Calu3 (cell line): ENCODE results near the gene MINDY4. TPM values are rescaled to one million over a fixed set of nuclear protein-coding genes. Genes with fewer than 3 reads are reported as not detected.

Experiments used
- BruUV-seq: library from RNA; stranded (reverse); fragments of 400-500 nt; replicated peaks from 2 replicates; lab custom pipeline; 2021; lab: Mats Ljungman, UMichigan
- CTCF ChIA-PET: fragments of 300-600 bp; sonication (Branson Sonifier 250); formaldehyde crosslinking; loops from one replicate; lab custom pipeline; 2022; ENCODE audit warnings: antibody characterized with exemption; lab: Charles Lee
- DNase-seq: peaks from one replicate; pipeline ENCODE4 v3.0.0; 2022
- H3K27ac Mint-ChIP-seq: one replicate; pipeline ENCODE4 v1.8.0; 2022; ENCODE audit warnings: mixed read lengths; ENCODE audit not compliant: unreplicated experiment
- H3K27me3 Mint-ChIP-seq: one replicate; pipeline ENCODE4 v1.8.0; 2022; ENCODE audit warnings: mixed read lengths; ENCODE audit not compliant: unreplicated experiment
- H3K36me3 Mint-ChIP-seq: one replicate; pipeline ENCODE4 v1.8.0; 2022; ENCODE audit warnings: mild to moderate bottlenecking, moderate library complexity, mixed read lengths; ENCODE audit not compliant: insufficient read depth, unreplicated experiment
- H3K4me1 Mint-ChIP-seq: one replicate; pipeline ENCODE4 v1.8.0; 2022; ENCODE audit warnings: mild to moderate bottlenecking, low read depth, mixed read lengths; ENCODE audit not compliant: unreplicated experiment
- H3K4me3 Mint-ChIP-seq: one replicate; pipeline ENCODE4 v1.8.0; 2022; ENCODE audit warnings: mild to moderate bottlenecking, low read depth, moderate library complexity, mixed read lengths; ENCODE audit not compliant: unreplicated experiment
- H3K9me3 Mint-ChIP-seq: one replicate; pipeline ENCODE4 v1.8.0; 2022; ENCODE audit warnings: low read depth, mixed read lengths; ENCODE audit not compliant: unreplicated experiment
- CTCF ChIP-seq: fragments of 200-600 bp; IDR thresholded peaks from one replicate; pipeline ENCODE4 v1.8.0; 2022; ENCODE audit warnings: antibody characterized with exemption; ENCODE audit not compliant: unreplicated experiment
- intact Hi-C: fragments of 100-400 bp; cut with micrococcal nuclease; formaldehyde crosslinking; loops from one replicate; pipeline ENCODE4 v1.10.0; 2022; ENCODE audit not compliant: unreplicated experiment
- total RNA-seq: library from RNA; stranded (reverse); gene quantifications from 2 replicates; pipeline ENCODE4 v1.2.3, GENCODE V29; 2022

MINDY4 gene
- total RNA-seq, 1 experiment from 2014 or later: 12.4 TPM

GRCh38 chr7:30850426-30850825 is 79.2 kb downstream of the MINDY4 start:
- H3K4me3 Mint-ChIP-seq: no peak overlapping the region
- intact Hi-C loops: no loop called here
- H3K36me3 Mint-ChIP-seq: no peaks in the 10 kb centered on the region
- H3K9me3 Mint-ChIP-seq: no peaks in the 10 kb centered on the region
- no peak for DNase-seq
- H3K4me1 Mint-ChIP-seq: peaks cover 9% of the 10 kb centered on the region
- no peak overlapping the region for H3K27ac Mint-ChIP-seq
- no TSS peak for BruUV-seq
- TF ChIP-seq CTCF: no peak
- no peaks in the 10 kb centered on the region for H3K27me3 Mint-ChIP-seq
- CTCF ChIA-PET: no interaction called here

- H3K27ac Mint-ChIP-seq: no peak overlapping the region
- DNase-seq: no peak
- BruUV-seq: no TSS peak
Measured at GRCh38 chr7:30851651-30852307, 80.6 kb downstream of the MINDY4 start.

GRCh38 chr7:30852308-30852684 is 81.1 kb downstream of the MINDY4 start:
- H3K27me3 Mint-ChIP-seq: no peaks in the 10 kb centered on the region
- no peak for TF ChIP-seq CTCF
- no peaks in the 10 kb centered on the region for H3K36me3 Mint-ChIP-seq
- no TSS peak for BruUV-seq
- H3K27ac Mint-ChIP-seq: no peak overlapping the region
- no peak overlapping the region for H3K4me3 Mint-ChIP-seq
- CTCF ChIA-PET: no interaction called here
- no peaks in the 10 kb centered on the region for H3K4me1 Mint-ChIP-seq
- no peaks in the 10 kb centered on the region for H3K9me3 Mint-ChIP-seq
- intact Hi-C loops: no loop called here
- no peak for DNase-seq

More at GRCh38 chr7:30851651-30852307, 80.6 kb downstream of the MINDY4 start:
- Mint-ChIP-seq H3K4me1 (no peaks in the 10 kb centered on the region), H3K4me3 (no peak overlapping the region), H3K36me3 (no peaks in the 10 kb centered on the region), H3K9me3 (no peaks in the 10 kb centered on the region), H3K27me3 (no peaks in the 10 kb centered on the region)
- TF ChIP-seq CTCF: no peak
- intact Hi-C loops: no loop called here
- CTCF ChIA-PET: no interaction called here

GRCh38 chr7:30852744-30853288 is 81.6 kb downstream of the MINDY4 start:
- Mint-ChIP-seq H3K9me3 (no peaks in the 10 kb centered on the region), H3K4me3 (no peak overlapping the region), H3K4me1 (no peaks in the 10 kb centered on the region), H3K36me3 (no peaks in the 10 kb centered on the region), H3K27ac (no peak overlapping the region), H3K27me3 (no peaks in the 10 kb centered on the region)
- no peak for TF ChIP-seq CTCF
- intact Hi-C loops: no loop called here
- CTCF ChIA-PET: no interaction called here
- no peak for DNase-seq
- no TSS peak for BruUV-seq
